Measurements from ENCODE around the gene KCNV2. TPM values are rescaled to one million over a fixed set of nuclear protein-coding genes. Genes with fewer than 3 reads are reported as not detected.

The KCNV2 gene
- total and polyA plus RNA-seq, 2 of the 13 experiments (the other 11 are each of a cell fraction or from before 2014, with no cell fraction given): not detected

- intact Hi-C loops (cut with micrococcal nuclease; ENCODE audit: unreplicated experiment) (no loop called here), in situ Hi-C loops (cut with HindIII; ENCODE audit: extremely low pct_ligation_motif_present, low pct_unique_long_range_greater_than_20kb) (no loop called here)
- FAIRE-seq (no peak), ATAC-seq (no peak), DNase-seq (ENCODE audit: low spot score) (no peak)
- Histone ChIP-seq H3K4me1 (ENCODE audit: insufficient read depth, low read length) (peaks cover 21% of the 10 kb centered on the region), H3K4me2 (ENCODE audit: low read depth, low read length) (no peak overlapping the region), H3K9me3 (ENCODE audit: low read length) (no peaks in the 10 kb centered on the region), H3K27ac (ENCODE audit: extremely low read length, insufficient read depth, low read length) (no peak overlapping the region), H3K36me3 (replicated peaks in 1 of 2; ENCODE audit: control insufficient read depth in 1 of 2, insufficient read depth in 2 of 2, low read length in 2 of 2) (no peaks in the 10 kb centered on the region), H3K4me3 (replicated peaks in 1 of 3; ENCODE audit: insufficient read depth in 1 of 3, low read depth in 2 of 3, low read length in 3 of 3) (no peak overlapping the region), H3K27me3 (ENCODE audit: control insufficient read depth in 1 of 2, insufficient read depth in 2 of 2, low read length in 2 of 2) (no peaks in the 10 kb centered on the region), H4K20me1 (ENCODE audit: insufficient read depth, low read length) (no peaks in the 10 kb centered on the region), H3K79me2 (ENCODE audit: insufficient read depth, low read length) (no peaks in the 10 kb centered on the region), H2AFZ (ENCODE audit: low read length) (no peak overlapping the region), H3K9ac (ENCODE audit: insufficient read depth, low read depth, low read length) (no peak overlapping the region)
- 88% methylated on average over 9 of the region's 9 CpGs for WGBS (ENCODE audit: low lambda C conversion rate)
- ChIA-PET POLR2A (no interaction called here), CTCF (ENCODE audit: low intra/inter-chr PET ratio, low total read pairs) (no interaction called here)
- BruUV-seq (replicated peaks): no TSS peak
- no peak for TF ChIP-seq CC2D1A (CRISPR knock-in tag; IDR thresholded peaks at IDR 0.05)
- peak in 1 of 2 experiments; percentile 75; a peak in 3 of 4 replicates for TF ChIP-seq MAFK (conservative IDR thresholded peaks at IDR 0.05 in 1 of 2, IDR thresholded peaks at IDR 0.05 in 1 of 2; ENCODE audit: low read length in 2 of 2)
- TF ChIP-seq MAFF (IDR thresholded peaks at IDR 0.05; ENCODE audit: low read depth, low read length): peak; percentile 62; the same call in 1 of the 2 replicates
Observed at GRCh38 chr9:2674141-2674824, 43.0 kb upstream of the KCNV2 start.

DNA sequence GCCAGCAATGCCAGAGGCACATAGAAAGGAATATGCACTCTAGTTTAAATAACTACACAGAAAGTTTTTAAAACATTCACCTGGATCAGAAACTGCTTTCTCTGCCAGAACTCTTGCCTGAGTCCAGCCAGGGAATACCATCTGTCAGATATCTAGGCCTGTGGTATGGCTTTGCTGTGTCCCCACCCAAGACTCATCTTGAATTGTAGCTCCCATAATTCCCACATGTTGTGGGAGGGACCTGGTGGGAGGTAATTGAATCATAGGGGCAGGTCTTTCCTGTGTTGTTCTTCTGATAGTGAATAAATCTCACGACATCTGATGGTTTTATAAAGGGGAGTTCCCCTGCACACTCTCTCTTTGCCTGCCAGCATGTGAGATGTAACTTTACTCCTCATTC is 41.5 kb upstream of the KCNV2 start:
- FAIRE-seq: no peak
- Histone ChIP-seq H3K36me3 (replicated peaks in 1 of 2; ENCODE audit: control insufficient read depth in 1 of 2, insufficient read depth in 2 of 2, low read length in 2 of 2) (no peaks in the 10 kb centered on the region), H3K27ac (ENCODE audit: extremely low read length, insufficient read depth, low read length) (no peak overlapping the region), H2AFZ (ENCODE audit: low read length) (no peak overlapping the region), H3K4me1 (ENCODE audit: insufficient read depth, low read length) (peaks cover 21% of the 10 kb centered on the region), H3K79me2 (ENCODE audit: insufficient read depth, low read length) (no peaks in the 10 kb centered on the region), H3K9me3 (ENCODE audit: low read length) (no peaks in the 10 kb centered on the region), H3K4me2 (ENCODE audit: low read depth, low read length) (no peak overlapping the region), H3K4me3 (replicated peaks in 1 of 3; ENCODE audit: insufficient read depth in 1 of 3, low read depth in 2 of 3, low read length in 3 of 3) (no peak overlapping the region), H3K9ac (ENCODE audit: insufficient read depth, low read depth, low read length) (no peak overlapping the region), H3K27me3 (ENCODE audit: control insufficient read depth in 1 of 2, insufficient read depth in 2 of 2, low read length in 2 of 2) (no peaks in the 10 kb centered on the region), H4K20me1 (ENCODE audit: insufficient read depth, low read length) (no peaks in the 10 kb centered on the region)
- no peak for ATAC-seq
- in situ Hi-C loops (cut with HindIII; ENCODE audit: extremely low pct_ligation_motif_present, low pct_unique_long_range_greater_than_20kb) (no loop called here), intact Hi-C loops (cut with micrococcal nuclease; ENCODE audit: unreplicated experiment) (no loop called here)
- no TSS peak for BruUV-seq (replicated peaks)
- ChIA-PET POLR2A (no interaction called here), CTCF (ENCODE audit: low intra/inter-chr PET ratio, low total read pairs) (no interaction called here)
- 100% methylated on average over 1 of the region's 1 CpG for WGBS (ENCODE audit: low lambda C conversion rate)
- DNase-seq (ENCODE audit: low spot score): no peak
- TF ChIP-seq ZNF678 (CRISPR knock-in tag; IDR thresholded peaks at IDR 0.05): no peak
- no peak for TF ChIP-seq MEIS2 (CRISPR knock-in tag; IDR thresholded peaks at IDR 0.05)
- TF ChIP-seq POLR2AphosphoS5 (IDR thresholded peaks at IDR 0.05; ENCODE audit: low read depth, low read length): no peak
- no peak for TF ChIP-seq ZNF782 (CRISPR knock-in tag; IDR thresholded peaks at IDR 0.05; ENCODE audit: borderline replicate concordance)
- TF ChIP-seq ZNF101 (CRISPR knock-in tag; IDR thresholded peaks at IDR 0.05; ENCODE audit: borderline replicate concordance, low read depth): no peak
- TF ChIP-seq ZBTB46 (CRISPR knock-in tag; IDR thresholded peaks at IDR 0.05; ENCODE audit: borderline replicate concordance): no peak
- TF ChIP-seq ZNF609 (CRISPR knock-in tag; IDR thresholded peaks at IDR 0.05; ENCODE audit: borderline replicate concordance): no peak
- TF ChIP-seq NR2F2 (IDR thresholded peaks at IDR 0.05; ENCODE audit: borderline replicate concordance, low read depth): no peak
- TF ChIP-seq ZNF616 (CRISPR knock-in tag; IDR thresholded peaks at IDR 0.05; ENCODE audit: low read depth): no peak
